Measurements from ENCODE around the gene POR. TPM values are rescaled to one million over a fixed set of nuclear protein-coding genes. Genes with fewer than 3 reads are reported as not detected.
"Not testable (repeated sequence)": the region's sequence is repeated elsewhere in the genome, so short reads cannot be mapped to it uniquely, and the experiment has no call there.

POR gene
- polyA plus RNA-seq, 1 donor from 2014 or later = 61.2 TPM

DNA sequence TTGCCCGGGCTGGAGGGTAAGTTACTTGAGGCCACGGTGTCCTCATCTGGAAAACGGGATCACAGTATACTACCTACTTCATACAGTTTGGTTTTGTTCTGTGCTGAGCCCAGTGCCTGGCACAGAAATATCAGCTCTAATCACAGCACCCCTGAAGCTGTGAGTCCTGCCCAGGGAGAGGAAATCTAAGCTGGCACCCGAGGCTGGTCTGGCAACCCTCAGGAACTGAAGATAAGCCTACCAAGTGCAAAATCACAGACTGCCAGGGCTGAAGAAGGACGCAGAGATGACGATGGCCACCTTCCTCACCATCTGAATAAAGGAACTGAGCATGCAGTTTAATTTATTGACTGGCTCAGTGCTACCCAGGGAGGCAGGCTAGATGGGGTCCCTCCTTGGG, 87.2 kb downstream of the POR start:
- no peaks in the 10 kb centered on the region for H3K9me2 ChIP-seq (ENCODE audit: insufficient read depth, low read length)

DNA sequence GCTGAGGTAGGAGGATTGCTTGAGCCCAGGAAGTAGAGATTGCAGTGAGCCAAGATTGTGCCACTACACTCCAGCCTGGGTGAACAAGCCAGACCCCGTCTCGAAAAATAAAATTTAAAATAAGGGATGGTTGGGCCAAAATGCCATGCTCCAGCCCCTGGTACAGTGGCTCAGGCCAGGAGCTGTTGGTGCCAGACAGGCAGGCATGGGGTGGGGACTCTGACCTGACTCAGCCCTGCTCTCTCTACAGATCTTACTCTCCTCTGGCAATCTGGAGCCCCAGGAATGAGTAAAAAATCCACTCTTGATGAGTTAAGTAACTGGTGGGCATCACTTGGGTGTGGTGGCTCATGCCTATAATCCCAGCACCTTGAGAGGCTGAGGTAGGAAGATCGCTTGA, 87.9 kb downstream of the POR start:
- H3K9me3 ChIP-seq (ENCODE audit: low read length) = no peaks in the 10 kb centered on the region
- H3K27ac ChIP-seq (ENCODE audit: low read length) = no peak overlapping the region
- no peak overlapping the region for H3K4me3 ChIP-seq (ENCODE audit: low read length)
- no peaks in the 10 kb centered on the region for H3K27me3 ChIP-seq (ENCODE audit: insufficient read depth, low read depth, low read length)
- TF ChIP-seq POLR2AphosphoS5 (IDR thresholded peaks at IDR 0.05) (no peak), EZH2 (IDR thresholded peaks at IDR 0.05; ENCODE audit: borderline replicate concordance, insufficient read depth, low read length, poor library complexity, severe bottlenecking) (no peak)
- no peaks in the 10 kb centered on the region for H3K9me2 ChIP-seq (ENCODE audit: insufficient read depth, low read length)
- no peaks in the 10 kb centered on the region for H4K20me1 ChIP-seq (ENCODE audit: insufficient read depth)
- H3F3A ChIP-seq (ENCODE audit: insufficient read depth, low read length, poor library complexity, severe bottlenecking) = no peaks in the 10 kb centered on the region
- no peak overlapping the region for H2AFZ ChIP-seq (ENCODE audit: low read depth, low read length)
- H3K36me3 ChIP-seq (ENCODE audit: insufficient read depth, low read length) = peaks cover 6% of the 10 kb centered on the region
- H3K4me2 ChIP-seq (ENCODE audit: low read length) = no peak overlapping the region
- H3K9ac ChIP-seq (ENCODE audit: low read length) = no peak overlapping the region
- no peaks in the 10 kb centered on the region for H3K79me2 ChIP-seq (replicated peaks; ENCODE audit: insufficient read depth, low read length)

More for the DNA sequence above, 87.2 kb downstream of the POR start:
- Histone ChIP-seq H3K27ac (ENCODE audit: low read length) (no peak overlapping the region), H3K79me2 (replicated peaks; ENCODE audit: insufficient read depth, low read length) (no peaks in the 10 kb centered on the region), H3F3A (ENCODE audit: insufficient read depth, low read length, poor library complexity, severe bottlenecking) (no peaks in the 10 kb centered on the region), H2AFZ (ENCODE audit: low read depth, low read length) (no peak overlapping the region), H3K27me3 (ENCODE audit: insufficient read depth, low read depth, low read length) (no peaks in the 10 kb centered on the region), H3K9ac (ENCODE audit: low read length) (no peak overlapping the region), H3K36me3 (ENCODE audit: insufficient read depth, low read length) (peaks cover 6% of the 10 kb centered on the region), H3K4me3 (ENCODE audit: low read length) (no peak overlapping the region), H3K9me3 (ENCODE audit: low read length) (no peaks in the 10 kb centered on the region), H3K4me2 (ENCODE audit: low read length) (no peak overlapping the region), H4K20me1 (ENCODE audit: insufficient read depth) (no peaks in the 10 kb centered on the region)
- TF ChIP-seq, protein P1, sequence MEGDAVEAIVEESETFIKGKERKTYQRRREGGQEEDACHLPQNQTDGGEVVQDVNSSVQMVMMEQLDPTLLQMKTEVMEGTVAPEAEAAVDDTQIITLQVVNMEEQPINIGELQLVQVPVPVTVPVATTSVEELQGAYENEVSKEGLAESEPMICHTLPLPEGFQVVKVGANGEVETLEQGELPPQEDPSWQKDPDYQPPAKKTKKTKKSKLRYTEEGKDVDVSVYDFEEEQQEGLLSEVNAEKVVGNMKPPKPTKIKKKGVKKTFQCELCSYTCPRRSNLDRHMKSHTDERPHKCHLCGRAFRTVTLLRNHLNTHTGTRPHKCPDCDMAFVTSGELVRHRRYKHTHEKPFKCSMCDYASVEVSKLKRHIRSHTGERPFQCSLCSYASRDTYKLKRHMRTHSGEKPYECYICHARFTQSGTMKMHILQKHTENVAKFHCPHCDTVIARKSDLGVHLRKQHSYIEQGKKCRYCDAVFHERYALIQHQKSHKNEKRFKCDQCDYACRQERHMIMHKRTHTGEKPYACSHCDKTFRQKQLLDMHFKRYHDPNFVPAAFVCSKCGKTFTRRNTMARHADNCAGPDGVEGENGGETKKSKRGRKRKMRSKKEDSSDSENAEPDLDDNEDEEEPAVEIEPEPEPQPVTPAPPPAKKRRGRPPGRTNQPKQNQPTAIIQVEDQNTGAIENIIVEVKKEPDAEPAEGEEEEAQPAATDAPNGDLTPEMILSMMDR (IDR thresholded peaks at IDR 0.05; ENCODE audit: poor library complexity, severe bottlenecking) = no peak
- no peak for TF ChIP-seq EP300 (conservative IDR thresholded peaks at IDR 0.05; ENCODE audit: poor library complexity, severe bottlenecking)
- TF ChIP-seq POLR2AphosphoS5 (IDR thresholded peaks at IDR 0.05) = no peak

DNA sequence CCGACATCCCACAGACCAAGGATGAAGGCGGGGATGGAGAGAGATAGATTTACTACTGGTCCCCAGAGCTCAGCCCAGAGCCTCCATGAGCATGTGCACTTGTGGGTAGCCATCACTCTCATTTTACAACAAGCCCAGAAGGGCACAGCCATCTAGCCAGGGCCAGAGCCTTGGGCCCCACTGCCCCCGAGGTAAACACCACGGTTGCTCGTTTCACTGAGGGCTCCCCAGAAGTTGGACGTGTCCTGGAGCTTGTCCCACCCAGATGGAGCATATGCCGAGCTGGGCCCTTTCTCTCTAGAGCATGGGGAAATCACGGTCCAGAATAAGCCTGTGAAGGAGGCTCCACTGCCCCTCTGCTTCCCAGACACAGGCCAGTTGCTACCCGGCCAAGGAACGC, 88.4 kb downstream of the POR start:
- Histone ChIP-seq H3K27ac (ENCODE audit: low read length) (no peak overlapping the region), H3K79me2 (replicated peaks; ENCODE audit: insufficient read depth, low read length) (no peaks in the 10 kb centered on the region), H3K9me2 (ENCODE audit: insufficient read depth, low read length) (no peaks in the 10 kb centered on the region), H3F3A (ENCODE audit: insufficient read depth, low read length, poor library complexity, severe bottlenecking) (no peaks in the 10 kb centered on the region), H2AFZ (ENCODE audit: low read depth, low read length) (no peak overlapping the region), H4K20me1 (ENCODE audit: insufficient read depth) (no peaks in the 10 kb centered on the region), H3K9ac (ENCODE audit: low read length) (no peak overlapping the region), H3K27me3 (ENCODE audit: insufficient read depth, low read depth, low read length) (no peaks in the 10 kb centered on the region), H3K36me3 (ENCODE audit: insufficient read depth, low read length) (peaks cover 6% of the 10 kb centered on the region), H3K4me2 (ENCODE audit: low read length) (no peak overlapping the region), H3K4me3 (ENCODE audit: low read length) (no peak overlapping the region), H3K9me3 (ENCODE audit: low read length) (no peaks in the 10 kb centered on the region)
- no peak for TF ChIP-seq RAD21 (conservative IDR thresholded peaks at IDR 0.05)
- no peak for TF ChIP-seq POLR2AphosphoS5 (IDR thresholded peaks at IDR 0.05)
- TF ChIP-seq, protein P2, sequence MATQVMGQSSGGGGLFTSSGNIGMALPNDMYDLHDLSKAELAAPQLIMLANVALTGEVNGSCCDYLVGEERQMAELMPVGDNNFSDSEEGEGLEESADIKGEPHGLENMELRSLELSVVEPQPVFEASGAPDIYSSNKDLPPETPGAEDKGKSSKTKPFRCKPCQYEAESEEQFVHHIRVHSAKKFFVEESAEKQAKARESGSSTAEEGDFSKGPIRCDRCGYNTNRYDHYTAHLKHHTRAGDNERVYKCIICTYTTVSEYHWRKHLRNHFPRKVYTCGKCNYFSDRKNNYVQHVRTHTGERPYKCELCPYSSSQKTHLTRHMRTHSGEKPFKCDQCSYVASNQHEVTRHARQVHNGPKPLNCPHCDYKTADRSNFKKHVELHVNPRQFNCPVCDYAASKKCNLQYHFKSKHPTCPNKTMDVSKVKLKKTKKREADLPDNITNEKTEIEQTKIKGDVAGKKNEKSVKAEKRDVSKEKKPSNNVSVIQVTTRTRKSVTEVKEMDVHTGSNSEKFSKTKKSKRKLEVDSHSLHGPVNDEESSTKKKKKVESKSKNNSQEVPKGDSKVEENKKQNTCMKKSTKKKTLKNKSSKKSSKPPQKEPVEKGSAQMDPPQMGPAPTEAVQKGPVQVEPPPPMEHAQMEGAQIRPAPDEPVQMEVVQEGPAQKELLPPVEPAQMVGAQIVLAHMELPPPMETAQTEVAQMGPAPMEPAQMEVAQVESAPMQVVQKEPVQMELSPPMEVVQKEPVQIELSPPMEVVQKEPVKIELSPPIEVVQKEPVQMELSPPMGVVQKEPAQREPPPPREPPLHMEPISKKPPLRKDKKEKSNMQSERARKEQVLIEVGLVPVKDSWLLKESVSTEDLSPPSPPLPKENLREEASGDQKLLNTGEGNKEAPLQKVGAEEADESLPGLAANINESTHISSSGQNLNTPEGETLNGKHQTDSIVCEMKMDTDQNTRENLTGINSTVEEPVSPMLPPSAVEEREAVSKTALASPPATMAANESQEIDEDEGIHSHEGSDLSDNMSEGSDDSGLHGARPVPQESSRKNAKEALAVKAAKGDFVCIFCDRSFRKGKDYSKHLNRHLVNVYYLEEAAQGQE (IDR thresholded peaks at IDR 0.05; ENCODE audit: borderline replicate concordance) = no peak
- no peak for TF ChIP-seq MXI1 (conservative IDR thresholded peaks at IDR 0.05; ENCODE audit: poor library complexity, severe bottlenecking)
- TF ChIP-seq EP300 (conservative IDR thresholded peaks at IDR 0.05; ENCODE audit: poor library complexity, severe bottlenecking) = no peak
- no peak for TF ChIP-seq TAF1 (IDR thresholded peaks at IDR 0.05; ENCODE audit: low read depth)
- no peak for TF ChIP-seq EZH2 (IDR thresholded peaks at IDR 0.05; ENCODE audit: borderline replicate concordance, insufficient read depth, low read length, poor library complexity, severe bottlenecking)
- TF ChIP-seq, protein P1 (IDR thresholded peaks at IDR 0.05; ENCODE audit: poor library complexity, severe bottlenecking) = no peak
- TF ChIP-seq SMC3 (conservative IDR thresholded peaks at IDR 0.05; ENCODE audit: poor library complexity) = no peak

DNA sequence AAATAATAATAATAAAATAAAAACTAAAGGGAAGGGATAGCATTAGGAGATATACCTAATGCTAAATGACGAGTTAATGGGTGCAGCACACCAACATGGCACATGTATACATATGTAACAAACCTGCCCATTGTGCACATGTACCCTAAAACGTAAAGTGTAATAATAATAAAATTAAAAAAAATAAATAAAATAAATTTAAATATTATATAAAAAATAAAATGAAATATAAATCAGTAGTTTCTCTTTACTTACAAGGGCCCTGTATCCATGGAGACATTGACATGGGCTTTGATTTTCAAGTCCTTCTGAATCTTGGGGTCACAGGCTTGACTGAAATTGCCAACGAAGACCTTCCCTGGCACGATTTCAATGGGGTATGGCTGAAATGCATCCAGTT, 90.0 kb downstream of the POR start:
- H3K27ac ChIP-seq (ENCODE audit: low read length); H2AFZ ChIP-seq (ENCODE audit: low read depth, low read length); H3K9ac ChIP-seq (ENCODE audit: low read length); H3K36me3 ChIP-seq (ENCODE audit: insufficient read depth, low read length); H3K9me2 ChIP-seq (ENCODE audit: insufficient read depth, low read length); H3F3A ChIP-seq (ENCODE audit: insufficient read depth, low read length, poor library complexity, severe bottlenecking); H4K20me1 ChIP-seq (ENCODE audit: insufficient read depth); H3K79me2 ChIP-seq (replicated peaks; ENCODE audit: insufficient read depth, low read length); H3K4me2 ChIP-seq (ENCODE audit: low read length); H3K9me3 ChIP-seq (ENCODE audit: low read length); H3K4me3 ChIP-seq (ENCODE audit: low read length); H3K27me3 ChIP-seq (ENCODE audit: insufficient read depth, low read depth, low read length): not testable (repeated sequence)

Measured in neural cell (in vitro differentiated cells).